GM10266 (cell line): Measurements from ENCODE around the gene TSEN15.

Experiments
- DNase-seq: peaks from one replicate; pipeline ENCODE4 v3.0.0; 2012; ENCODE audit errors: extremely low spot score
- TF ChIP-seq, protein P1 (sequence below): IDR thresholded peaks from 2 replicates; pipeline ENCODE4 v1.5.1; 2012; ENCODE audit warnings: mild to moderate bottlenecking, low read depth; ENCODE audit not compliant: control insufficient read depth, insufficient read depth; ENCODE audit errors: missing control alignments

TSEN15 gene

DNA sequence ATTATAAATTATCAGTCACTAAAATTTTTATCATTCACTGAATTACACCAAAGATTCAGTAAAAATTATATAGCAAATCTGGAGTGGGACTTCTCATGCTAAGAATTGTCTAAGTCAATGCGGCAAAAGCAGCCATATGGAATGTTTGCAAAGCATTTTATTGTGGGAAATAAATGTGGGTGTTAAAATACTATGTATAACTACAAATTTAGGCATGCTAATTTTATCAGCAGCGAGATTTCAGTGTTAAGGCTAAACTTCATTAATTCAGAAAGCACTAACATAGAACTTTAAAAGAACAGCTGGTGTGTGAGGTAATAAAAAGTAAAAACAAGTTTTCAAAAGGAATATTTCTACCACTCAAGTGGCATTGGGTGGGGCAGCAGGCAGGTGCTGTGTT, 35.4 kb upstream of the TSEN15 start:
- TF ChIP-seq, protein P1, sequence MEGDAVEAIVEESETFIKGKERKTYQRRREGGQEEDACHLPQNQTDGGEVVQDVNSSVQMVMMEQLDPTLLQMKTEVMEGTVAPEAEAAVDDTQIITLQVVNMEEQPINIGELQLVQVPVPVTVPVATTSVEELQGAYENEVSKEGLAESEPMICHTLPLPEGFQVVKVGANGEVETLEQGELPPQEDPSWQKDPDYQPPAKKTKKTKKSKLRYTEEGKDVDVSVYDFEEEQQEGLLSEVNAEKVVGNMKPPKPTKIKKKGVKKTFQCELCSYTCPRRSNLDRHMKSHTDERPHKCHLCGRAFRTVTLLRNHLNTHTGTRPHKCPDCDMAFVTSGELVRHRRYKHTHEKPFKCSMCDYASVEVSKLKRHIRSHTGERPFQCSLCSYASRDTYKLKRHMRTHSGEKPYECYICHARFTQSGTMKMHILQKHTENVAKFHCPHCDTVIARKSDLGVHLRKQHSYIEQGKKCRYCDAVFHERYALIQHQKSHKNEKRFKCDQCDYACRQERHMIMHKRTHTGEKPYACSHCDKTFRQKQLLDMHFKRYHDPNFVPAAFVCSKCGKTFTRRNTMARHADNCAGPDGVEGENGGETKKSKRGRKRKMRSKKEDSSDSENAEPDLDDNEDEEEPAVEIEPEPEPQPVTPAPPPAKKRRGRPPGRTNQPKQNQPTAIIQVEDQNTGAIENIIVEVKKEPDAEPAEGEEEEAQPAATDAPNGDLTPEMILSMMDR = no peak
- no peak for DNase-seq

DNA sequence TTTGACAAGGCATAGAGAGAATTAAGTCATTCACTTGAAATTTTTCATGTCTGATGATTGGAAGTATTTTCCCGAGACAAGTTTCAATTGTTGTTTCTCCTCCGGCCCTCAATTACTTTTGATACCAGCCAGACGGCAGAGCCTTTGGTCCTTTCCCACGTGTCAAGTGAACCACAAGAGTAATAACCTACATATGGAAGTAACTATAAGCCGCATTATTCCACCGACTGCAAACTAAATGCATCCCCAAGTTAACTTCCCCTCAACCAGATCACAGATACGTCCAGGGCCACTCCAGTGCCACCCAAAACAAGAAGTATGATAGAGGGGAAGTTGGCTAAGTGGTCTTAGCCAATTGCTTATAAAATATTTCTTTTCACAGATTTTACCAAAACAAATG, 34.2 kb upstream of the TSEN15 start:
- TF ChIP-seq, protein P1 = no peak
- no peak for DNase-seq

DNA sequence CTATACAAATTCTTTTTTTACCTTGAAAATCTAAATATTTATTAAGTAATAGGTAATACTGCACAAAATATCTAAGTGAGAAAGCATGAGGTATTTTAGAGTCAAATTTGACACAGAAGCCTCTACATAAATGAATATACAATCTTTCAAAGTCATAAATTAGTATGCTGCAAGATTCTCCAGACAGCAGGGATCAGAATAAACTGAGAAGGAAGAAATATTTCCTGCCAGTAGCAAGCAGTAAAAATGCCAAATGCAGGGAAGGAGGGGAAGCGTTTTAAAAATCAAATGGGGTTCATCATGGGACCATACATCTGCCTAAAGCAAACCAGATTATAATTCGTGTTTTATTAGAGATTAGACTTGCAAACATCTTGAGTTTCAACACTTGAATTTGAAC, 32.9 kb upstream of the TSEN15 start:
- DNase-seq = no peak
- TF ChIP-seq, protein P1 = no peak

DNA sequence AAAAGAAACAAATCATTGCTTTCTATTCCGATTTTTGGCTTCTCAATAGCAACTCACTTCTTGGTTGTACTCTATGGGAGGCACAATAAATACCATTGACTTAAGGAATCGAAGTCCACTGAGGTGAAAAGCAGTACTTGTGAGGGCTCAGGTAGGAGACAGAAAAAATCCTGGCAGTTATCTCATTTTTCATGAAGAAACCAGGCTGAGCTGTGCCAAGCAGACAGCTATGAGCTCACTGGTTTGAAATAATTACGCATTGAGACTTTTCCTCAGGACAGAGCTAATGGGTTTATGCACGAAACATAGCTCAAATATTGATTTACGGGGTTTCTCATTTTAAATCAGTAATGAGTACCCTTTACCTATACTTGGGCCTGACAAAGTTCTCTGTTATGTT, 32.5 kb upstream of the TSEN15 start:
- no peak for DNase-seq
- TF ChIP-seq, protein P1 = no peak

DNA sequence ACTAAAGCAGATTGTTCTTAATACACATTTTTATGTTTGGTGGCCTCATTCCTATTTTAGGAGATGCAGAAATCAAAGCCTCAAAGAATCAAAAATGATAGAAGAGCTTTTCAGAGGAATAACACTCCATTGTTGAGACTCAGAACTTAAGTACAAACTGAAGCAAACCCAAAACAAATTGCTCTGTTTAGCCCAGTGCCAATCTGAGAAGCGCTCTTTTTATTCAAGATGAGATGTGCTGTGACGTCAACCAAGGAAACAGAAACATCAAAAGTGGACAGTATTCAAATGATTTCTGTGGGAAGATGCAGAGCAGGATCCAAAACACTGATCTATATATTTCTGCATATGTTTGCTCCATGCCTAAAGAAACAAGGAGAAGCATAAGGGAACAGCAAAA, 32.0 kb upstream of the TSEN15 start:
- no peak for DNase-seq
- TF ChIP-seq, protein P1 = no peak

DNA sequence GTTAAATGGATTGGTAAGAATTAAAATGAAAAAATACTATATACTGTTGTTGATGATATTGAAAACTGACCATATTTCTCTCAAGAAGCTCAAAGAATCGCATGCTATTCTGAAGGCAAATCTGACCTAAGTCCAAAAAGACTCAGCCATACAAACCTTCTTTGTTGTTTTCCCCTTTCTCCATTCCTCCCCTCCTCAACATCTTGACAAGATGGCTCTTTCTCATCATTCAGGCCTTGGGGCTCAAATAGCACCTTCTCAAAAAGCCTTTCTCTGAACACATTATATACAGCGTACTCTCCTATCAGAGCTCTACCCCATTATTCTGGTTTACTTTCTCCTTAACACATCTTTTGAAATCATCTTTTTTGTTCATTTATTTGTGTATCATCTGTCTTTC, 31.2 kb upstream of the TSEN15 start:
- TF ChIP-seq, protein P1 = no peak
- DNase-seq = no peak

DNA sequence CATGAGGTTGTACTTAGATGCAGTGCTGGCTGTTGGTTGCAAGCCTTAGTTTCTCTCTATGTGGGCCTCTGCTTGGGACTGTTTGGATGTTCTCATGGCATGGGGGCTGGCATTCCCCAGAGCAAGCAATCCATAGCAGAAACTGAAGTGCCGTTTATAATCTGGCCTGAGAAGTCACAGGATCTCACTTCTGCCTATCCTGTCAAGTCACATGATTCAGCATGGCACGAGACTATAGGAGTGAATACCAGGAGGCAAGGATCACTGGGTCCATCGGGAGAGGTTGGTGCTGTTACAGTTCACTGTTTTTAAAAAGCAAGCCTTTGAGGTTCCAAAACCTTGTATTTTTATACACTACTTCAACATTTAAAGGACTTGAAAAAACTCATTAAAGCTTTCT, 30.7 kb upstream of the TSEN15 start:
- TF ChIP-seq, protein P1 = no peak
- no peak for DNase-seq
